ENCODE data around the gene FHOD1.
A peak's percentile ranks its signal among the peaks of the same experiment; 100 is the strongest.

Gene FHOD1

DNA sequence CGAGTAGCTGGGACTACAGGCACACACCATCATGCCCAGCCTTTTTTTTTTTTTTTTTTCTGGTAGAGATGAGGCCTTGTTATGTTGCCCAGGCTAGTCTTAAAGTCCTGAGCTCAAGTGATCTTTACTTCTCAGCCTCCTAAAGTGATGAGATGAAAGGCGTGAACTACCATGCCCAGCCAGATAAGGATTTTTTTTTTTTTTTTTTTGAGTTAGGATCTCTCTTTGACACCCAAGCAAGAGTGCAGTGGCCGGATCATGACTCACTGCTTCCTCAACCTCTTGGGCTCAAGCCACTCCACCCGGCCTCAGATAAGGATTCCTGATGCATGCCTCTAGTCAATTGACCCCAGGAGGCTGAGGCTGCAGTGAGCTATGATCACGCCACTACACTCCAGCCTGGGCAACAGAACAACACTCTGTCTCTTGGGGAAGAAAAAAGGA, 20.9 kb upstream of the FHOD1 start:
- no peak overlapping the region for H3K4me3 ChIP-seq (ENCODE audit: severe bottlenecking)
- no peaks in the 10 kb centered on the region for H3K27me3 ChIP-seq (ENCODE audit: insufficient read depth, poor library complexity, severe bottlenecking)
- H3K4me1 ChIP-seq (ENCODE audit: insufficient read depth, poor library complexity, severe bottlenecking), result peaks cover 2% of the 10 kb centered on the region
- no peaks in the 10 kb centered on the region for H3K36me3 ChIP-seq (ENCODE audit: low read depth)
- peak; percentile 64 for DNase-seq (ENCODE audit: low spot score)
- no peak overlapping the region for H3K27ac ChIP-seq (ENCODE audit: poor library complexity, severe bottlenecking)
- no peaks in the 10 kb centered on the region for H3K9me3 ChIP-seq (ENCODE audit: severe bottlenecking)
- ATAC-seq (ENCODE audit: low read depth), result peak; percentile 54
- TF ChIP-seq, protein P1, sequence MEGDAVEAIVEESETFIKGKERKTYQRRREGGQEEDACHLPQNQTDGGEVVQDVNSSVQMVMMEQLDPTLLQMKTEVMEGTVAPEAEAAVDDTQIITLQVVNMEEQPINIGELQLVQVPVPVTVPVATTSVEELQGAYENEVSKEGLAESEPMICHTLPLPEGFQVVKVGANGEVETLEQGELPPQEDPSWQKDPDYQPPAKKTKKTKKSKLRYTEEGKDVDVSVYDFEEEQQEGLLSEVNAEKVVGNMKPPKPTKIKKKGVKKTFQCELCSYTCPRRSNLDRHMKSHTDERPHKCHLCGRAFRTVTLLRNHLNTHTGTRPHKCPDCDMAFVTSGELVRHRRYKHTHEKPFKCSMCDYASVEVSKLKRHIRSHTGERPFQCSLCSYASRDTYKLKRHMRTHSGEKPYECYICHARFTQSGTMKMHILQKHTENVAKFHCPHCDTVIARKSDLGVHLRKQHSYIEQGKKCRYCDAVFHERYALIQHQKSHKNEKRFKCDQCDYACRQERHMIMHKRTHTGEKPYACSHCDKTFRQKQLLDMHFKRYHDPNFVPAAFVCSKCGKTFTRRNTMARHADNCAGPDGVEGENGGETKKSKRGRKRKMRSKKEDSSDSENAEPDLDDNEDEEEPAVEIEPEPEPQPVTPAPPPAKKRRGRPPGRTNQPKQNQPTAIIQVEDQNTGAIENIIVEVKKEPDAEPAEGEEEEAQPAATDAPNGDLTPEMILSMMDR (IDR thresholded peaks at IDR 0.05; ENCODE audit: poor library complexity, severe bottlenecking), result no peak

DNA sequence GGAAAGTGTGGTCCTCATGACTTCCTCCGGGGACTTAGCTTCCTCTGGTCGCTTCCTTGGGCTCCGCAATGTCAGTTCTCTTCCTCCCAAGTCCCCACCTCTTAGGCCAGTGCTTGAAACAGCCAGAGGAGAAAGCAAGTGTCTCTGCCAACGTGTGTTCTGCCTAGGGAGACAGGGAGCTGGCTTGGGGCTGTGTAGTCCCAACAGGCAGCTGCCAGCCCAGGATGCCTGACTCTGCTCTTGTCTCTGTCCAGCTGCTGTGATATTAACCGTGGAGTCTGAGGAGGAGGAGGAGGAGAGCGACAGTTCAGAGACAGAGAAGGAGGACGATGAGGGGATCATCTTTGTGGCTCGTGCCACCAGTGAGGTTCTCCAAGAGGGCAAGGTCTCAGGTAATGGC, 18.6 kb upstream of the FHOD1 start:
- Histone ChIP-seq H3K4me3 (ENCODE audit: severe bottlenecking) (no peak overlapping the region), H3K27me3 (ENCODE audit: insufficient read depth, poor library complexity, severe bottlenecking) (no peaks in the 10 kb centered on the region), H3K27ac (ENCODE audit: poor library complexity, severe bottlenecking) (no peak overlapping the region), H3K9me3 (ENCODE audit: severe bottlenecking) (no peaks in the 10 kb centered on the region), H3K4me1 (ENCODE audit: insufficient read depth, poor library complexity, severe bottlenecking) (peaks cover 2% of the 10 kb centered on the region), H3K36me3 (ENCODE audit: low read depth) (no peaks in the 10 kb centered on the region)
- peak; percentile 33 for DNase-seq (ENCODE audit: low spot score)
- TF ChIP-seq, protein P1 (IDR thresholded peaks at IDR 0.05; ENCODE audit: poor library complexity, severe bottlenecking), result no peak
- ATAC-seq (ENCODE audit: low read depth), result no peak; the same call in 2 of the 3 replicates

DNA sequence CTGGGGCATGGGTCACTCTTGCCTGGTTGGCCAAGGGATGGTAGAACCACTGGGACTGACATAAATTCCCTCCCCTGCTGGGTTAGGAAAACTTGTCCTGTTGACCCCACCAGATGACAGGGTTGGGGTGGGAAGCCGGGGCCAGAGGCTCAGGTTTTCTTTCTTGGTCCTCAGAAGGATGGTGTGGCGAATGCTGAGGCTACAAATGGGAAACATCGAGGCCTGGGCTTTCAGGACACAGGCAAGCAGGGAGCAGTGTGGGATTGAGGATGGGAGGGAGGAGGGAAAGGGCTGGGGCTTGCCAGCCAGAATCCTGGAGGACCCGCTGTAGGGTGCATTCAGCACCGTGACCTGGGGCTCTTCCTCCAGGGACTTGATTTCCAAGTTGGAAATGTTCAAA, 17.6 kb upstream of the FHOD1 start:
- no peaks in the 10 kb centered on the region for H3K36me3 ChIP-seq (ENCODE audit: low read depth)
- DNase-seq (ENCODE audit: low spot score), result peak; percentile 13
- H3K4me3 ChIP-seq (ENCODE audit: severe bottlenecking), result no peak overlapping the region
- H3K4me1 ChIP-seq (ENCODE audit: insufficient read depth, poor library complexity, severe bottlenecking), result peaks cover 2% of the 10 kb centered on the region
- no peaks in the 10 kb centered on the region for H3K9me3 ChIP-seq (ENCODE audit: severe bottlenecking)
- TF ChIP-seq, protein P1 (IDR thresholded peaks at IDR 0.05; ENCODE audit: poor library complexity, severe bottlenecking), result no peak
- ATAC-seq (ENCODE audit: low read depth), result no peak
- no peaks in the 10 kb centered on the region for H3K27me3 ChIP-seq (ENCODE audit: insufficient read depth, poor library complexity, severe bottlenecking)
- no peak overlapping the region for H3K27ac ChIP-seq (ENCODE audit: poor library complexity, severe bottlenecking)

DNA sequence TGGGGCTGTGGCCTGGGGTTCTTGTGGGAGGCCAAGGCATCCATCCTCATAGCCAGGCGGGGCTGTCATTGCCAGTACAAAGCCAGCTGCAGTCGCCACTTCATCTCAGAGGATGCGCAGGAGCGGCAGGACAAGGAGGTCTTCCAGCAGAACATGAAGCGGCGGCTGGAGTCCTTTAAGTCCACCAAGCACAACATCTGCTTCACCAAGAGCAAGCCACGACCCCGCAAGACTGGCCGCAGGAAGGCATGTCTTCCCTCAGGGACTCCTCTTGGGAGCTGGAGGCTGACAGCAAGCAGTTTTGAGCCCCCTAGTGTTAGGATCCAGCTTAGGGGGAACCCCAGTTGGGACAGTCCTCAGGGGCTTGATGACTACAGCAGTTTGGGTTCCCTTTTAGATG, 17.0 kb upstream of the FHOD1 start:
- Histone ChIP-seq H3K36me3 (ENCODE audit: low read depth) (no peaks in the 10 kb centered on the region), H3K9me3 (ENCODE audit: severe bottlenecking) (no peaks in the 10 kb centered on the region), H3K4me3 (ENCODE audit: severe bottlenecking) (no peak overlapping the region), H3K27ac (ENCODE audit: poor library complexity, severe bottlenecking) (no peak overlapping the region), H3K4me1 (ENCODE audit: insufficient read depth, poor library complexity, severe bottlenecking) (peaks cover 2% of the 10 kb centered on the region), H3K27me3 (ENCODE audit: insufficient read depth, poor library complexity, severe bottlenecking) (no peaks in the 10 kb centered on the region)
- TF ChIP-seq, protein P1 (IDR thresholded peaks at IDR 0.05; ENCODE audit: poor library complexity, severe bottlenecking), result peak; percentile 5
- ATAC-seq (ENCODE audit: low read depth) (0 out of 3 replicates have a peak, but pooled peaks have one; percentile 24), DNase-seq (ENCODE audit: low spot score) (no peak)

DNA sequence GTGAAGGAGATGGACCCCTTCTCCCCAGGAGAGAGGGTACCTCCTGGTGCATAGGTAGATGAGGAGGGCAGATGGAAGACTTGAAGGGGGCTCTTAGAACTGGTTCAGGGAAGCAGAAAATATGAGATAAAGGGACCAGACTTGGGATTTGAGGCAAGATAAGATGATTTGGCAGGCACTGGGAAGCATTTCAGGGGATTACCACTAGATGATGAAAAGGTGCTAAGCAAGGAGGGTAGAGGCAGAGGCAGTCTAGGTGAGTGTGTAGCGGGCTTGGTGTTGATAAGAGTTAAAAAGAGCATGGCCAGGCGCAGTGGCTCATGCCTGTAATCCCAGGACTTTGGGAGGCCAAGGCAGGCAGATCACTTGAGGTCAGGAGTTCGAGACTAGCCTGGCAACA, 15.9 kb upstream of the FHOD1 start:
- Histone ChIP-seq H3K4me3 (ENCODE audit: severe bottlenecking) (no peak overlapping the region), H3K4me1 (ENCODE audit: insufficient read depth, poor library complexity, severe bottlenecking) (peaks cover under 1% of the 10 kb centered on the region), H3K36me3 (ENCODE audit: low read depth) (no peaks in the 10 kb centered on the region), H3K9me3 (ENCODE audit: severe bottlenecking) (no peaks in the 10 kb centered on the region), H3K27me3 (ENCODE audit: insufficient read depth, poor library complexity, severe bottlenecking) (no peaks in the 10 kb centered on the region), H3K27ac (ENCODE audit: poor library complexity, severe bottlenecking) (no peak overlapping the region)
- no peak for DNase-seq (ENCODE audit: low spot score)
- TF ChIP-seq, protein P1 (IDR thresholded peaks at IDR 0.05; ENCODE audit: poor library complexity, severe bottlenecking), result no peak
- ATAC-seq (ENCODE audit: low read depth), result no peak
